Astrocyte (in vitro differentiated cells and primary cell): ENCODE data around the gene ATXN7L1. TPM values are rescaled to one million over a fixed set of nuclear protein-coding genes. Genes with fewer than 3 reads are reported as not detected.

Experiments used
- DNase-seq: peaks from one replicate; pipeline ENCODE4 v3.0.0-alpha.2; 2010; ENCODE audit warnings: low read depth
- FAIRE-seq: peaks from 2 replicates; lab custom pipeline; 2011; peaks lifted over from hg19 to GRCh38; lab: Jason Lieb, UNC
- H2AFZ ChIP-seq: 2 replicates; pipeline ENCODE4 v1.6.0; 2012; ENCODE audit warnings: low read depth, low read length, inconsistent platforms
- H3K27ac ChIP-seq: 2 replicates; pipeline ENCODE4 v1.5.1; 2011; ENCODE audit warnings: low read depth, low read length, inconsistent platforms
- H3K27me3 ChIP-seq: 2 replicates; pipeline ENCODE4 v1.6.0; 2011; ENCODE audit warnings: low read length, inconsistent platforms; ENCODE audit not compliant: insufficient read depth
- H3K36me3 ChIP-seq: 2 replicates; pipeline ENCODE4 v1.5.1; 2011; ENCODE audit warnings: low read length, inconsistent platforms; ENCODE audit not compliant: insufficient read depth
- H3K4me1 ChIP-seq: 2 replicates; pipeline ENCODE4 v1.5.1; 2011; ENCODE audit warnings: low read length, inconsistent platforms; ENCODE audit not compliant: insufficient read depth
- H3K4me2 ChIP-seq: 2 replicates; pipeline ENCODE4 v1.6.0; 2012; ENCODE audit warnings: low read length, inconsistent platforms
- H3K4me3 ChIP-seq: 2 replicates; pipeline ENCODE4 v1.5.1; 2011; ENCODE audit warnings: low read depth, mild to moderate bottlenecking, low read length, inconsistent platforms; ENCODE audit not compliant: insufficient read depth
- H3K79me2 ChIP-seq: 2 replicates; pipeline ENCODE4 v1.6.0; 2012; ENCODE audit warnings: mild to moderate bottlenecking, low read length, inconsistent platforms; ENCODE audit not compliant: insufficient read depth
- H3K9ac ChIP-seq: 2 replicates; pipeline ENCODE4 v1.6.0; 2012; ENCODE audit warnings: mild to moderate bottlenecking, low read length, inconsistent platforms
- H3K9me3 ChIP-seq: 2 replicates; pipeline ENCODE4 v1.5.1; 2012; ENCODE audit warnings: low read depth, mild to moderate bottlenecking, low read length, inconsistent platforms; ENCODE audit not compliant: insufficient read depth
- H4K20me1 ChIP-seq: 2 replicates; pipeline ENCODE4 v1.6.0; 2012; ENCODE audit warnings: low read length, inconsistent platforms; ENCODE audit not compliant: insufficient read depth
- H3K27ac Mint-ChIP-seq: one replicate; pipeline ENCODE4 v1.8.0; 2021; ENCODE audit warnings: mild to moderate bottlenecking, mixed read lengths; ENCODE audit not compliant: unreplicated experiment
- H3K27me3 Mint-ChIP-seq: one replicate; pipeline ENCODE4 v1.8.0; 2021; ENCODE audit warnings: low read depth, mixed read lengths; ENCODE audit not compliant: unreplicated experiment
- H3K36me3 Mint-ChIP-seq: one replicate; pipeline ENCODE4 v1.8.0; 2021; ENCODE audit warnings: low read depth, mixed read lengths; ENCODE audit not compliant: unreplicated experiment
- H3K4me1 Mint-ChIP-seq: one replicate; pipeline ENCODE4 v1.8.0; 2021; ENCODE audit warnings: low read depth, mixed read lengths; ENCODE audit not compliant: unreplicated experiment
- H3K4me3 Mint-ChIP-seq: one replicate; pipeline ENCODE4 v1.8.0; 2021; ENCODE audit warnings: mild to moderate bottlenecking, moderate library complexity, mixed read lengths; ENCODE audit not compliant: unreplicated experiment
- H3K9me3 Mint-ChIP-seq: one replicate; pipeline ENCODE4 v1.8.0; 2021; ENCODE audit warnings: mild to moderate bottlenecking, mixed read lengths; ENCODE audit not compliant: unreplicated experiment
- CTCF ChIP-seq: IDR thresholded peaks from 2 replicates; pipeline ENCODE4 v1.5.1; 2011; ENCODE audit warnings: low read depth, mild to moderate bottlenecking, inconsistent platforms, low read length, moderate library complexity; ENCODE audit not compliant: insufficient read depth
- EZH2 ChIP-seq: IDR thresholded peaks from 2 replicates; pipeline ENCODE4 v1.6.1; 2012; ENCODE audit warnings: mild to moderate bottlenecking, low read length, inconsistent platforms; ENCODE audit not compliant: insufficient read depth
- total RNA-seq: library from RNA; stranded (reverse); gene quantifications from 2 replicates; pipeline ENCODE4 v1.2.1, GENCODE V29; 2021

Gene ATXN7L1
- total RNA-seq, 1 donor from 2014 or later, result 7.6 TPM

DNA sequence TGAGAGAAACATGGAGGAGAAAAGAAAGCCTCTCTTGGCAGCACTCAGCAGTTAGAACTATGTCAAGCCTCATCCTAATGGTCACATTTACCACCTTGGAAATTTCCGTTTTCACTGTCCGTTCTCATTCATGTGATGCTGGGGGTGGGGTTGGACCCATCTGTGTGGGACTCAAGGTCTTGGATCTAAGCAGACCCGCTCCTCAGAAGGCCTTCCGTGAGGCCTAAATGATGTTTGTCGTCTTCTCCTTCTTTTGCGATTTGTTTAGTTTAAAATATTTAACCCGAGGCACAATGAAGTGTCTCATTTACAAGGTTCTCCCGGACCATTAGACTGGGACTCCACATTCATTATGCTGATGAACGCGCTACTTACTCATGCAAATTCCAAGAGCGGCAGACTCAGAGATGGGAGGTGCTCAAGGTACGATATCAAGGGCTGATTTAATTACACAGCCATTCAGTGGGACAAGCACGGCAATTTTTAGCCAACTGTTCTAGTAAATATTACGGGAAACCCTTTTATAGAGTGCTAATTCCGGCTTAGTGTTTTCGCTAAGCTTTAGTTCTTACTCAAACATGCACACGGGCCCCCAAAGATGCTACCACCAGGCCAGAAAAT lies 186.0 kb downstream of the ATXN7L1 start:
- Mint-ChIP-seq H3K27ac (no peak overlapping the region), H3K36me3 (no peaks in the 10 kb centered on the region), H3K4me1 (peaks cover 13% of the 10 kb centered on the region), H3K9me3 (no peaks in the 10 kb centered on the region), H3K4me3 (no peak overlapping the region), H3K27me3 (no peaks in the 10 kb centered on the region)
- Histone ChIP-seq H3K9me3 (no peaks in the 10 kb centered on the region), H3K27ac (no peak overlapping the region), H3K4me2 (peak overlapping the region; percentile 90), H3K79me2 (no peaks in the 10 kb centered on the region), H3K4me1 (peaks cover 12% of the 10 kb centered on the region), H3K36me3 (no peaks in the 10 kb centered on the region), H3K9ac (peak overlapping the region; percentile 65), H2AFZ (peak overlapping the region; percentile 41), H3K27me3 (no peaks in the 10 kb centered on the region), H3K4me3 (peak overlapping the region; percentile 68), H4K20me1 (peaks cover 6% of the 10 kb centered on the region)
- DNase-seq (peak; percentile 36), FAIRE-seq (no peak)
- TF ChIP-seq CTCF (no peak), EZH2 (no peak)

GRCh38 chr7:105689067-105689819 lies 187.2 kb downstream of the ATXN7L1 start:
- no peaks in the 10 kb centered on the region for H3K9me3 Mint-ChIP-seq
- Histone ChIP-seq H3K4me1 (peaks cover 12% of the 10 kb centered on the region), H3K9ac (no peak overlapping the region), H4K20me1 (peaks cover 6% of the 10 kb centered on the region), H3K79me2 (no peaks in the 10 kb centered on the region), H3K4me2 (no peak overlapping the region), H3K9me3 (no peaks in the 10 kb centered on the region), H3K36me3 (no peaks in the 10 kb centered on the region), H3K27ac (no peak overlapping the region), H3K4me3 (no peak overlapping the region), H2AFZ (no peak overlapping the region), H3K27me3 (no peaks in the 10 kb centered on the region)
- DNase-seq, result no peak
- no peak overlapping the region for H3K27ac Mint-ChIP-seq
- peaks cover 13% of the 10 kb centered on the region for H3K4me1 Mint-ChIP-seq
- H3K27me3 Mint-ChIP-seq, result no peaks in the 10 kb centered on the region
- TF ChIP-seq CTCF (no peak), EZH2 (no peak)
- H3K4me3 Mint-ChIP-seq, result no peak overlapping the region
- no peaks in the 10 kb centered on the region for H3K36me3 Mint-ChIP-seq
- FAIRE-seq, result no peak

- Histone ChIP-seq H3K4me2 (no peak overlapping the region), H3K79me2 (no peaks in the 10 kb centered on the region), H3K4me3 (no peak overlapping the region), H3K27me3 (no peaks in the 10 kb centered on the region), H3K4me1 (peaks cover 12% of the 10 kb centered on the region), H2AFZ (no peak overlapping the region), H3K9me3 (no peaks in the 10 kb centered on the region), H3K36me3 (no peaks in the 10 kb centered on the region), H4K20me1 (peaks cover 11% of the 10 kb centered on the region), H3K9ac (no peak overlapping the region), H3K27ac (no peak overlapping the region)
- DNase-seq, result no peak
- Mint-ChIP-seq H3K9me3 (no peaks in the 10 kb centered on the region), H3K4me1 (peaks cover 13% of the 10 kb centered on the region), H3K27ac (no peak overlapping the region), H3K4me3 (no peak overlapping the region), H3K36me3 (no peaks in the 10 kb centered on the region), H3K27me3 (no peaks in the 10 kb centered on the region)
- FAIRE-seq, result no peak
- TF ChIP-seq EZH2 (no peak), CTCF (no peak)
Observed at GRCh38 chr7:105688617-105689016, 187.8 kb downstream of the ATXN7L1 start.
